Mammary epithelial cell (primary cell): ENCODE results near the gene SLC35B3.
"Not testable (repeated sequence)": the region's sequence is repeated elsewhere in the genome, so short reads cannot be mapped to it uniquely, and the experiment has no call there.

Experiments used
- EZH2 ChIP-seq: IDR thresholded peaks from 2 replicates; pipeline ENCODE4 v1.6.1; 2012; ENCODE audit warnings: low read length, inconsistent platforms, borderline replicate concordance
- TF ChIP-seq, protein P1 (sequence below), 2 donors: IDR thresholded peaks in 1 of 2; conservative IDR thresholded peaks in 1 of 2; 2 replicates each; pipeline ENCODE4 v1.5.1; 2011 to 2012; ENCODE audit warnings: inconsistent platforms in 2 of 2, low read length in 2 of 2, mild to moderate bottlenecking in 2 of 2, control low read depth in 1 of 2, low read depth in 1 of 2; ENCODE audit not compliant: insufficient read depth in 1 of 2; ENCODE audit errors: extremely low read depth in 1 of 2

DNA sequence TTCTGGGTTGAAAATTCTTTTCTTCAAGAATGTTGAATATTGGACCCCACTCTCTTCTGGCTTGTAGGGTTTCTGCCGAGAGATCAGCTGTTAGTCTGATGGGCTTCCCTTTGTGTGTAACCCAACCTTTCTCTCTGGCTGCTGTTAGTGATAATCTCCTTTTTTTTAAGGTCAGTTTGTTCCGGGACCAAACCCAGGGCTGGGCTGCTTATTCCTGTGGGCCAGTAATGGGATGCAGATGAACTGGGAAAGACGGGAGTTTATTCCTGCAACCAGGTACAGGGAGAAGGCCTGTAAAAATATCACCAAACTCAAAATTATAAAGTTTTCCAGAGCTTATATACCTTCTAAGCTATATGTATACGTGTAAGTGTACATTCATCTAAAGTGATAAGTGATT, 10.6 kb upstream of the SLC35B3 start:
- TF ChIP-seq, protein P1, sequence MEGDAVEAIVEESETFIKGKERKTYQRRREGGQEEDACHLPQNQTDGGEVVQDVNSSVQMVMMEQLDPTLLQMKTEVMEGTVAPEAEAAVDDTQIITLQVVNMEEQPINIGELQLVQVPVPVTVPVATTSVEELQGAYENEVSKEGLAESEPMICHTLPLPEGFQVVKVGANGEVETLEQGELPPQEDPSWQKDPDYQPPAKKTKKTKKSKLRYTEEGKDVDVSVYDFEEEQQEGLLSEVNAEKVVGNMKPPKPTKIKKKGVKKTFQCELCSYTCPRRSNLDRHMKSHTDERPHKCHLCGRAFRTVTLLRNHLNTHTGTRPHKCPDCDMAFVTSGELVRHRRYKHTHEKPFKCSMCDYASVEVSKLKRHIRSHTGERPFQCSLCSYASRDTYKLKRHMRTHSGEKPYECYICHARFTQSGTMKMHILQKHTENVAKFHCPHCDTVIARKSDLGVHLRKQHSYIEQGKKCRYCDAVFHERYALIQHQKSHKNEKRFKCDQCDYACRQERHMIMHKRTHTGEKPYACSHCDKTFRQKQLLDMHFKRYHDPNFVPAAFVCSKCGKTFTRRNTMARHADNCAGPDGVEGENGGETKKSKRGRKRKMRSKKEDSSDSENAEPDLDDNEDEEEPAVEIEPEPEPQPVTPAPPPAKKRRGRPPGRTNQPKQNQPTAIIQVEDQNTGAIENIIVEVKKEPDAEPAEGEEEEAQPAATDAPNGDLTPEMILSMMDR (conservative IDR thresholded peaks at IDR 0.05 in 1 of 2, IDR thresholded peaks at IDR 0.05 in 1 of 2; ENCODE audit: extremely low read depth in 1 of 2, insufficient read depth in 1 of 2, low read depth in 1 of 2, low read length in 2 of 2), result not testable (repeated sequence)
- not testable (repeated sequence) for TF ChIP-seq EZH2
